ENCODE results near the gene TMEM74B. TPM values are rescaled to one million over a fixed set of nuclear protein-coding genes. Genes with fewer than 3 reads are reported as not detected.

The TMEM74B gene
- total and polyA plus RNA-seq, 9 of the 15 experiments (the other 6 are each of a cell fraction or from before 2014, with no cell fraction given): 0.24 to 19.0 (median 7.5) TPM

DNA sequence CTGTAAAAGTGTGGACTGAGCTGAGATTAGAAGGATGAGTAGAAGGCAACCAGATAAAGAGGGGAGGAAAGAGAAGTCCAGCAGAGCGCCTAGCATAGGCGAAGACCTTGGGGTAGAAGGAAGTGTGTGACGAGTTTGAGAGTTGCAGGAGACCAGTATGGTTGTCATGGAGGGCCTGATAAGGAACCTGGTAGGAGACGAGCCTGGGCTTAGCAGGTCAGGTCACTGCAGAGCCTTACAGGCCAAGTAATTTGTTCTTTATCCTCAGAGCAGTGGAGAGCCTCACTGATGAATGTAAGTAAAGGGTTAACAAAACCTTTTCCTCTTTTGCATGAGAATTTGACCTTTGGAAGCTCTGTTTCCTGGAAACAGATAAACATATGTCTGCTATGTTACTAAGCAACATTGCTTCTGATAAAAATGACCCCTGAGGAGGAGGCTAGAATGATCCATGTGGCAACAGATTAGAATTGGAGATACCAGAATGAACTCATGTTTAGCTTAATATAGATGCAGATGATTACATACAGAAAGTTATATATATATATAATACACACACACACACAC lies 2.9 kb upstream of the TMEM74B start (continued):
- TF ChIP-seq TRIM24 (IDR thresholded peaks at IDR 0.05): peak; percentile 38 to 88; a peak in 3 of 4 replicates
- no peak for TF ChIP-seq SUPT5H (IDR thresholded peaks at IDR 0.05)
- TF ChIP-seq SMAD1 (IDR thresholded peaks at IDR 0.05; ENCODE audit: low read depth, low read length, partially characterized antibody): no peak
- TF ChIP-seq EHMT2 (IDR thresholded peaks at IDR 0.05): peak; percentile 89
- TF ChIP-seq GATA2 (CRISPR knock-in tag; IDR thresholded peaks at IDR 0.05): peak; percentile 60
- peak; percentile 62 for TF ChIP-seq FOXM1 (IDR thresholded peaks at IDR 0.05; ENCODE audit: low read depth)
- no peak for TF ChIP-seq FOXM1 (CRISPR knock-in tag; IDR thresholded peaks at IDR 0.05; ENCODE audit: low read depth)
- TF ChIP-seq ZNF197 (CRISPR knock-in tag; IDR thresholded peaks at IDR 0.05; ENCODE audit: low read depth): 0 out of 2 replicates have a peak, but pooled peaks have one; percentile 37
- no peak for TF ChIP-seq KAT7 (CRISPR knock-in tag; IDR thresholded peaks at IDR 0.05; ENCODE audit: borderline replicate concordance)
- TF ChIP-seq SIN3A (IDR thresholded peaks at IDR 0.05; ENCODE audit: borderline replicate concordance in 2 of 2, control insufficient read depth in 1 of 2, low read depth in 2 of 2, low read length in 2 of 2): no peak
- no peak; the same call in 1 of the 2 replicates for TF ChIP-seq ZFX (CRISPR knock-in tag; IDR thresholded peaks at IDR 0.05)
- TF ChIP-seq CBFA2T2 (conservative IDR thresholded peaks at IDR 0.05): peak; percentile 81
- TF ChIP-seq ZFP36 (IDR thresholded peaks at IDR 0.05; ENCODE audit: low read depth, low read length, partially characterized antibody): no peak
- peak; percentile 65 to 78 for TF ChIP-seq KDM1A (IDR thresholded peaks at IDR 0.05)
- TF ChIP-seq, protein P1, sequence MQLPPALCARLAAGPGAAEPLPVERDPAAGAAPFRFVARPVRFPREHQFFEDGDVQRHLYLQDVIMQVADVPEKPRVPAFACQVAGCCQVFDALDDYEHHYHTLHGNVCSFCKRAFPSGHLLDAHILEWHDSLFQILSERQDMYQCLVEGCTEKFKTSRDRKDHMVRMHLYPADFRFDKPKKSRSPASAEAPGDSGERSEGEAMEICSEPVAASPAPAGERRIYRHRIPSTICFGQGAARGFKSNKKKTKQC (CRISPR knock-in tag; IDR thresholded peaks at IDR 0.05): no peak
- no peak for TF ChIP-seq TBP (optimal IDR thresholded peaks at IDR 0.05; ENCODE audit: low read depth, low read length)
- TF ChIP-seq TOE1 (IDR thresholded peaks at IDR 0.05; ENCODE audit: borderline replicate concordance): peak; percentile 64
- TF ChIP-seq TOE1 (CRISPR knock-in tag; IDR thresholded peaks at IDR 0.05; ENCODE audit: borderline replicate concordance, low read depth): no peak
- no peak for TF ChIP-seq EWSR1 (IDR thresholded peaks at IDR 0.05; ENCODE audit: borderline replicate concordance, low read depth, partially characterized antibody)
- TF ChIP-seq STAT5B (CRISPR knock-in tag; IDR thresholded peaks at IDR 0.05): no peak
- TF ChIP-seq GATAD2B (IDR thresholded peaks at IDR 0.05; ENCODE audit: borderline replicate concordance): peak; percentile 54; the same call in 1 of the 2 replicates
- TF ChIP-seq ETV1 (tag; conservative IDR thresholded peaks at IDR 0.05; ENCODE audit: low read depth): no peak
- TF ChIP-seq, protein P2, sequence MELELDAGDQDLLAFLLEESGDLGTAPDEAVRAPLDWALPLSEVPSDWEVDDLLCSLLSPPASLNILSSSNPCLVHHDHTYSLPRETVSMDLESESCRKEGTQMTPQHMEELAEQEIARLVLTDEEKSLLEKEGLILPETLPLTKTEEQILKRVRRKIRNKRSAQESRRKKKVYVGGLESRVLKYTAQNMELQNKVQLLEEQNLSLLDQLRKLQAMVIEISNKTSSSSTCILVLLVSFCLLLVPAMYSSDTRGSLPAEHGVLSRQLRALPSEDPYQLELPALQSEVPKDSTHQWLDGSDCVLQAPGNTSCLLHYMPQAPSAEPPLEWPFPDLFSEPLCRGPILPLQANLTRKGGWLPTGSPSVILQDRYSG (tag; conservative IDR thresholded peaks at IDR 0.05; ENCODE audit: low read depth): 0 out of 2 replicates have a peak, but pooled peaks have one; percentile 35
- TF ChIP-seq ZNF668 (CRISPR knock-in tag; IDR thresholded peaks at IDR 0.05): no peak
- TF ChIP-seq FOXJ3 (CRISPR knock-in tag; IDR thresholded peaks at IDR 0.05): peak; percentile 86
- TF ChIP-seq PTTG1 (tag; IDR thresholded peaks at IDR 0.05; ENCODE audit: low read depth): no peak
- no peak for TF ChIP-seq ZNF124 (CRISPR knock-in tag; IDR thresholded peaks at IDR 0.05)
- TF ChIP-seq ZC3H11A (IDR thresholded peaks at IDR 0.05; ENCODE audit: low read depth, low read length): no peak
- TF ChIP-seq CBFA2T3 (IDR thresholded peaks at IDR 0.05): peak; percentile 90
- no peak for TF ChIP-seq RB1 (IDR thresholded peaks at IDR 0.05; ENCODE audit: low read depth)
- TF ChIP-seq SAP30 (IDR thresholded peaks at IDR 0.05; ENCODE audit: borderline replicate concordance, insufficient read depth, low read depth, low read length, poor library complexity, severe bottlenecking): no peak

All from K562 (cell line).